K562 (cell line): ENCODE measurements around the gene SRC. TPM values are rescaled to one million over a fixed set of nuclear protein-coding genes. Genes with fewer than 3 reads are reported as not detected.

Experiments used
- ADNP ChIP-seq: fragments of 200-800 bp; sonication (Bioruptor generic); IDR thresholded peaks from 2 replicates; pipeline ENCODE4 v1.6.1; 2016; ENCODE audit warnings: missing genetic modification characterization, missing compliant biosample characterization
- EGR1 ChIP-seq: fragments of 450-650 bp; conservative IDR thresholded peaks from 2 replicates; pipeline ENCODE4 v1.6.1; 2017; ENCODE audit warnings: mild to moderate bottlenecking
- PML ChIP-seq: IDR thresholded peaks from 2 replicates; pipeline ENCODE4 v1.6.1; 2012; ENCODE audit warnings: low read length, inconsistent platforms
- ZBTB17 ChIP-seq: fragments of 450-650 bp; formaldehyde crosslinking; IDR thresholded peaks from 2 replicates; pipeline ENCODE4 v1.4.0; 2020; ENCODE audit warnings: mild to moderate bottlenecking
- polyA plus RNA-seq, 8 experiments: library from polyadenylated mRNA; depleted of rRNA in 4 of 8; stranded (reverse) in 5 of 8; unstranded in 3 of 8; fragments of >200 nt; fragmentation: Nextera tagmentation in 2 of 8; fragmentation: Illumina TruSeq in 1 of 8; extraction: Ambion mirVana in 2 of 8; extraction: Trizol in 1 of 8; gene quantifications; 2 replicates each; pipeline versions ENCODE4 v1.2.1 to v1.2.3, GENCODE V29; 2011 to 2014; ENCODE audit warnings: inconsistent platforms in 1 of 8, missing spikeins in 1 of 8
- total RNA-seq, 7 experiments: library from RNA; depleted of rRNA in 6 of 7; stranded (reverse); fragments of >200 nt in 6 of 7; fragmentation: Illumina TruSeq in 2 of 7; extraction: Trizol in 2 of 7; gene quantifications; 2 replicates each; pipeline versions ENCODE4 v1.2.1 to v1.2.3, GENCODE V29; 2011 to 2021; ENCODE audit warnings: low replicate concordance in 1 of 7
- TF ChIP-seq, protein P1 (sequence below), 2 experiments: fragments of 450-650 bp in 1 of 2; sonication (generic) in 1 of 2; formaldehyde crosslinking in 1 of 2; IDR thresholded peaks in 1 of 2; conservative IDR thresholded peaks in 1 of 2; 2 replicates each; pipeline versions ENCODE4 v1.6.1 to v1.8.1; 2016 to 2023; ENCODE audit warnings: mild to moderate bottlenecking in 2 of 2, moderate library complexity in 2 of 2, inconsistent platforms in 1 of 2, missing genetic modification reagents in 1 of 2
- TF ChIP-seq, protein P2 (sequence below): fragments of 450-650 bp; IDR thresholded peaks from 2 replicates; pipeline ENCODE4 v1.6.1; 2017; ENCODE audit warnings: antibody characterized with exemption, mild to moderate bottlenecking
- TF ChIP-seq, protein P3 (sequence below): fragments of 450-650 bp; IDR thresholded peaks from 2 replicates; pipeline ENCODE4 v1.6.1; 2016; ENCODE audit warnings: mild to moderate bottlenecking, moderate library complexity

SRC gene
- total and polyA plus RNA-seq, 9 of the 15 experiments (the other 6 are each of a cell fraction or from before 2014, with no cell fraction given): 0.06 to 8.5 (median 3.1) TPM

DNA sequence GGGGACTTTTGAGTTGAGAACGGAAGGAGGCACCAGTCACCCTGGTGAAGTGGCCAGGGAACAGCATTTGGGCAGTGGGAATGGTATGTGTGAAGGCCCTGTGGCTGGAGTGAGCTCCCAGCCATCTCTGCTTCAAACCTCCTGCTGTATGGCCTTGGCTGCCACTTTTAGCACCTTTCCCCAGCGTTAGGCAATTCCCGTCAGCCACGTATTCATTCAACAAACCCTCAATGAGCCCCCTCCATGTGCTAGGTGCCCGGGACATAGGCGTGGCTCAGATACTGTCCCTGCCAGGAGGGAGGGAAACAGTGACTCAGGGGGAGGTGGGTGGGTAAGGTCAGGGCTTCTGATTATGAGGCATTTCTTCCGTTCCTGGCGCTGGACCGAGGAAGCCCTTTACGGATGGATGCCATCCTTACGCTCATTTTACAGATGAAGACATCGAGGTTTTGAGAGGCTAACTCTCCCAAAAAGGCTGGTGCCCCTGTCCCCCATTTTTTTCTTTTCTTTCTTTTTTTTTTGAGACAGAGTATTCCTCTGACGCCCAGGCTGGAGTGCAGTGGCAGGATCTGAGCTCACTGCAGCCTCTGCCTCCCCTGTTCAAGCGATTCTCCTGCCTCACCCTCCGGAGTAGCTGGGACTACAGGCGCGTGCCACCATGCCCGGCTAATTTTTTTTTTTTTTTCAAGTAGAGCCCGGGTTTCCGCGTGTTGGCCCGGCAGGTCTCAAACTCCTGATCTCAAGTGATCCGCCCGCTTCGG, 37.5 kb downstream of the SRC start (continued):
- TF ChIP-seq, protein P1, sequence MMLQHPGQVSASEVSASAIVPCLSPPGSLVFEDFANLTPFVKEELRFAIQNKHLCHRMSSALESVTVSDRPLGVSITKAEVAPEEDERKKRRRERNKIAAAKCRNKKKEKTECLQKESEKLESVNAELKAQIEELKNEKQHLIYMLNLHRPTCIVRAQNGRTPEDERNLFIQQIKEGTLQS (IDR thresholded peaks at IDR 0.05): no peak; the same call in 1 of the 2 replicates
- TF ChIP-seq, protein P1 (CRISPR knock-in tag; conservative IDR thresholded peaks at IDR 0.05): no peak
- peak; percentile 48; the same call in 1 of the 2 replicates for TF ChIP-seq EGR1
- no peak for TF ChIP-seq PML
- TF ChIP-seq, protein P2, sequence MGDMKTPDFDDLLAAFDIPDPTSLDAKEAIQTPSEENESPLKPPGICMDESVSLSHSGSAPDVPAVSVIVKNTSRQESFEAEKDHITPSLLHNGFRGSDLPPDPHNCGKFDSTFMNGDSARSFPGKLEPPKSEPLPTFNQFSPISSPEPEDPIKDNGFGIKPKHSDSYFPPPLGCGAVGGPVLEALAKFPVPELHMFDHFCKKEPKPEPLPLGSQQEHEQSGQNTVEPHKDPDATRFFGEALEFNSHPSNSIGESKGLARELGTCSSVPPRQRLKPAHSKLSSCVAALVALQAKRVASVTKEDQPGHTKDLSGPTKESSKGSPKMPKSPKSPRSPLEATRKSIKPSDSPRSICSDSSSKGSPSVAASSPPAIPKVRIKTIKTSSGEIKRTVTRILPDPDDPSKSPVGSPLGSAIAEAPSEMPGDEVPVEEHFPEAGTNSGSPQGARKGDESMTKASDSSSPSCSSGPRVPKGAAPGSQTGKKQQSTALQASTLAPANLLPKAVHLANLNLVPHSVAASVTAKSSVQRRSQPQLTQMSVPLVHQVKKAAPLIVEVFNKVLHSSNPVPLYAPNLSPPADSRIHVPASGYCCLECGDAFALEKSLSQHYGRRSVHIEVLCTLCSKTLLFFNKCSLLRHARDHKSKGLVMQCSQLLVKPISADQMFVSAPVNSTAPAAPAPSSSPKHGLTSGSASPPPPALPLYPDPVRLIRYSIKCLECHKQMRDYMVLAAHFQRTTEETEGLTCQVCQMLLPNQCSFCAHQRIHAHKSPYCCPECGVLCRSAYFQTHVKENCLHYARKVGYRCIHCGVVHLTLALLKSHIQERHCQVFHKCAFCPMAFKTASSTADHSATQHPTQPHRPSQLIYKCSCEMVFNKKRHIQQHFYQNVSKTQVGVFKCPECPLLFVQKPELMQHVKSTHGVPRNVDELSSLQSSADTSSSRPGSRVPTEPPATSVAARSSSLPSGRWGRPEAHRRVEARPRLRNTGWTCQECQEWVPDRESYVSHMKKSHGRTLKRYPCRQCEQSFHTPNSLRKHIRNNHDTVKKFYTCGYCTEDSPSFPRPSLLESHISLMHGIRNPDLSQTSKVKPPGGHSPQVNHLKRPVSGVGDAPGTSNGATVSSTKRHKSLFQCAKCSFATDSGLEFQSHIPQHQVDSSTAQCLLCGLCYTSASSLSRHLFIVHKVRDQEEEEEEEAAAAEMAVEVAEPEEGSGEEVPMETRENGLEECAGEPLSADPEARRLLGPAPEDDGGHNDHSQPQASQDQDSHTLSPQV: peak; percentile 68
- no peak for TF ChIP-seq ZBTB17
- TF ChIP-seq ADNP (tag): peak; percentile 12; the same call in 1 of the 2 replicates
- TF ChIP-seq, protein P3, sequence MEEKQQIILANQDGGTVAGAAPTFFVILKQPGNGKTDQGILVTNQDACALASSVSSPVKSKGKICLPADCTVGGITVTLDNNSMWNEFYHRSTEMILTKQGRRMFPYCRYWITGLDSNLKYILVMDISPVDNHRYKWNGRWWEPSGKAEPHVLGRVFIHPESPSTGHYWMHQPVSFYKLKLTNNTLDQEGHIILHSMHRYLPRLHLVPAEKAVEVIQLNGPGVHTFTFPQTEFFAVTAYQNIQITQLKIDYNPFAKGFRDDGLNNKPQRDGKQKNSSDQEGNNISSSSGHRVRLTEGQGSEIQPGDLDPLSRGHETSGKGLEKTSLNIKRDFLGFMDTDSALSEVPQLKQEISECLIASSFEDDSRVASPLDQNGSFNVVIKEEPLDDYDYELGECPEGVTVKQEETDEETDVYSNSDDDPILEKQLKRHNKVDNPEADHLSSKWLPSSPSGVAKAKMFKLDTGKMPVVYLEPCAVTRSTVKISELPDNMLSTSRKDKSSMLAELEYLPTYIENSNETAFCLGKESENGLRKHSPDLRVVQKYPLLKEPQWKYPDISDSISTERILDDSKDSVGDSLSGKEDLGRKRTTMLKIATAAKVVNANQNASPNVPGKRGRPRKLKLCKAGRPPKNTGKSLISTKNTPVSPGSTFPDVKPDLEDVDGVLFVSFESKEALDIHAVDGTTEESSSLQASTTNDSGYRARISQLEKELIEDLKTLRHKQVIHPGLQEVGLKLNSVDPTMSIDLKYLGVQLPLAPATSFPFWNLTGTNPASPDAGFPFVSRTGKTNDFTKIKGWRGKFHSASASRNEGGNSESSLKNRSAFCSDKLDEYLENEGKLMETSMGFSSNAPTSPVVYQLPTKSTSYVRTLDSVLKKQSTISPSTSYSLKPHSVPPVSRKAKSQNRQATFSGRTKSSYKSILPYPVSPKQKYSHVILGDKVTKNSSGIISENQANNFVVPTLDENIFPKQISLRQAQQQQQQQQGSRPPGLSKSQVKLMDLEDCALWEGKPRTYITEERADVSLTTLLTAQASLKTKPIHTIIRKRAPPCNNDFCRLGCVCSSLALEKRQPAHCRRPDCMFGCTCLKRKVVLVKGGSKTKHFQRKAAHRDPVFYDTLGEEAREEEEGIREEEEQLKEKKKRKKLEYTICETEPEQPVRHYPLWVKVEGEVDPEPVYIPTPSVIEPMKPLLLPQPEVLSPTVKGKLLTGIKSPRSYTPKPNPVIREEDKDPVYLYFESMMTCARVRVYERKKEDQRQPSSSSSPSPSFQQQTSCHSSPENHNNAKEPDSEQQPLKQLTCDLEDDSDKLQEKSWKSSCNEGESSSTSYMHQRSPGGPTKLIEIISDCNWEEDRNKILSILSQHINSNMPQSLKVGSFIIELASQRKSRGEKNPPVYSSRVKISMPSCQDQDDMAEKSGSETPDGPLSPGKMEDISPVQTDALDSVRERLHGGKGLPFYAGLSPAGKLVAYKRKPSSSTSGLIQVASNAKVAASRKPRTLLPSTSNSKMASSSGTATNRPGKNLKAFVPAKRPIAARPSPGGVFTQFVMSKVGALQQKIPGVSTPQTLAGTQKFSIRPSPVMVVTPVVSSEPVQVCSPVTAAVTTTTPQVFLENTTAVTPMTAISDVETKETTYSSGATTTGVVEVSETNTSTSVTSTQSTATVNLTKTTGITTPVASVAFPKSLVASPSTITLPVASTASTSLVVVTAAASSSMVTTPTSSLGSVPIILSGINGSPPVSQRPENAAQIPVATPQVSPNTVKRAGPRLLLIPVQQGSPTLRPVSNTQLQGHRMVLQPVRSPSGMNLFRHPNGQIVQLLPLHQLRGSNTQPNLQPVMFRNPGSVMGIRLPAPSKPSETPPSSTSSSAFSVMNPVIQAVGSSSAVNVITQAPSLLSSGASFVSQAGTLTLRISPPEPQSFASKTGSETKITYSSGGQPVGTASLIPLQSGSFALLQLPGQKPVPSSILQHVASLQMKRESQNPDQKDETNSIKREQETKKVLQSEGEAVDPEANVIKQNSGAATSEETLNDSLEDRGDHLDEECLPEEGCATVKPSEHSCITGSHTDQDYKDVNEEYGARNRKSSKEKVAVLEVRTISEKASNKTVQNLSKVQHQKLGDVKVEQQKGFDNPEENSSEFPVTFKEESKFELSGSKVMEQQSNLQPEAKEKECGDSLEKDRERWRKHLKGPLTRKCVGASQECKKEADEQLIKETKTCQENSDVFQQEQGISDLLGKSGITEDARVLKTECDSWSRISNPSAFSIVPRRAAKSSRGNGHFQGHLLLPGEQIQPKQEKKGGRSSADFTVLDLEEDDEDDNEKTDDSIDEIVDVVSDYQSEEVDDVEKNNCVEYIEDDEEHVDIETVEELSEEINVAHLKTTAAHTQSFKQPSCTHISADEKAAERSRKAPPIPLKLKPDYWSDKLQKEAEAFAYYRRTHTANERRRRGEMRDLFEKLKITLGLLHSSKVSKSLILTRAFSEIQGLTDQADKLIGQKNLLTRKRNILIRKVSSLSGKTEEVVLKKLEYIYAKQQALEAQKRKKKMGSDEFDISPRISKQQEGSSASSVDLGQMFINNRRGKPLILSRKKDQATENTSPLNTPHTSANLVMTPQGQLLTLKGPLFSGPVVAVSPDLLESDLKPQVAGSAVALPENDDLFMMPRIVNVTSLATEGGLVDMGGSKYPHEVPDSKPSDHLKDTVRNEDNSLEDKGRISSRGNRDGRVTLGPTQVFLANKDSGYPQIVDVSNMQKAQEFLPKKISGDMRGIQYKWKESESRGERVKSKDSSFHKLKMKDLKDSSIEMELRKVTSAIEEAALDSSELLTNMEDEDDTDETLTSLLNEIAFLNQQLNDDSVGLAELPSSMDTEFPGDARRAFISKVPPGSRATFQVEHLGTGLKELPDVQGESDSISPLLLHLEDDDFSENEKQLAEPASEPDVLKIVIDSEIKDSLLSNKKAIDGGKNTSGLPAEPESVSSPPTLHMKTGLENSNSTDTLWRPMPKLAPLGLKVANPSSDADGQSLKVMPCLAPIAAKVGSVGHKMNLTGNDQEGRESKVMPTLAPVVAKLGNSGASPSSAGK: peak; percentile 36; the same call in 1 of the 2 replicates
- TF ChIP-seq, all 486 proteins: peak for 11
